Measurements from ENCODE around the gene GDF2.

The GDF2 gene

GRCh38 chr10:47332371-47332770 is 10.1 kb downstream of the GDF2 start:
- POLR2A ChIA-PET (ENCODE audit: low non-redundant PET) = no interaction called here
- H3K27ac ChIP-seq = no peak overlapping the region
- no peak for DNase-seq (ENCODE audit: low spot score)
- no peak for TF ChIP-seq CTCF (conservative IDR thresholded peaks at IDR 0.05; ENCODE audit: low read depth)
- CTCF ChIA-PET = interaction anchor here (0.5 to 1.6 kb wide), 2 partner anchors 9 to 30 kb away, joined by 4 read pairs; no protein-coding TSS in a partner anchor

- POLR2A ChIA-PET (ENCODE audit: low non-redundant PET) = no interaction called here
- no peak overlapping the region for H3K27ac ChIP-seq
- no peak for DNase-seq (ENCODE audit: low spot score)
- no peak for TF ChIP-seq CTCF (conservative IDR thresholded peaks at IDR 0.05; ENCODE audit: low read depth)
- CTCF ChIA-PET = no interaction called here
Measured at GRCh38 chr10:47332946-47333345, 10.7 kb downstream of the GDF2 start.

- POLR2A ChIA-PET (ENCODE audit: low non-redundant PET) = no interaction called here
- TF ChIP-seq CTCF (conservative IDR thresholded peaks at IDR 0.05; ENCODE audit: low read depth) = no peak
- no peak for DNase-seq (ENCODE audit: low spot score)
- CTCF ChIA-PET = no interaction called here
- H3K27ac ChIP-seq = no peak overlapping the region
Measured at GRCh38 chr10:47333532-47333931, 11.3 kb downstream of the GDF2 start.

- DNase-seq (ENCODE audit: low spot score) = no peak
- ChIA-PET POLR2A (ENCODE audit: low non-redundant PET) (no interaction called here), CTCF (no interaction called here)
Measured at GRCh38 chr10:47334466-47335295, 12.4 kb downstream of the GDF2 start.

GRCh38 chr10:47335906-47336305 is 13.7 kb downstream of the GDF2 start:
- no peak for DNase-seq (ENCODE audit: low spot score)
- no peak overlapping the region for H3K27ac ChIP-seq
- CTCF ChIA-PET = no interaction called here
- POLR2A ChIA-PET (ENCODE audit: low non-redundant PET) = no interaction called here
- no peak for TF ChIP-seq CTCF (conservative IDR thresholded peaks at IDR 0.05; ENCODE audit: low read depth)

More at GRCh38 chr10:47334466-47335295, 12.4 kb downstream of the GDF2 start:
- no peak for TF ChIP-seq CTCF (conservative IDR thresholded peaks at IDR 0.05; ENCODE audit: low read depth)
- no peak overlapping the region for H3K27ac ChIP-seq

GRCh38 chr10:47336387-47337134 is 14.3 kb downstream of the GDF2 start:
- ChIA-PET POLR2A (ENCODE audit: low non-redundant PET) (no interaction called here), CTCF (no interaction called here)
- no peak for TF ChIP-seq CTCF (conservative IDR thresholded peaks at IDR 0.05; ENCODE audit: low read depth)
- H3K27ac ChIP-seq = no peak overlapping the region
- no peak for DNase-seq (ENCODE audit: low spot score)
